HG03439 (cell line): ENCODE measurements around the gene GRHPR.

Source experiments
- ATAC-seq: cut with Tn5 transposase; IDR thresholded peaks from one replicate; pipeline ENCODE4 v1.9.1; 2021; ENCODE audit warnings: mild to moderate bottlenecking, moderate library complexity; ENCODE audit not compliant: unreplicated experiment

The GRHPR gene

DNA sequence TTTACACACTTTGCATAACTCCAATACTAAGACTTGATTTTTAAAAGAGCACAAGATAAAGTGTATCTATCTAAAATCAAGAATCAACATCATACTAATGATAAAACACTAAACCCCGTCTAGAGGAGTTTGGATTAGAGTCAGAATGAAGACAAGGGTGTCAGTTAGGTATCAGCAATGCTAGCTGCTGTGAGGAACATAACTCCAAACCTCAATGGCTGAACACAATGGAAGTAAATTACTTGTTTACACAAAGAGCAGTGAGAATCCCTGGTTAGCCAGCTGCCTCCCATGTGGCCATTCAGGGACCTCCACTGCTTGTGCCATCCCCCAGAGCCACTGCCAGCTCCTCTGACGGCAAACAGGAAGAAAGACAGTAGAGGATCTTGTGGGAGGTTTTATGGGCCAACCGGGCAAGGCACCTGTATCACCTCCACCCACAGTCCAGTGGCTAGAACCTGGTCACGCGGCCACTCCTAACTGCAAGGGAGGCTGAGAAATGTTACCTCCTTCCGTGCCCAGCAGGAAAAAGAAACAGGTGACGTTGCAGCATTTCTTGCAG, 24.0 kb upstream of the GRHPR start:
- no peak for ATAC-seq

DNA sequence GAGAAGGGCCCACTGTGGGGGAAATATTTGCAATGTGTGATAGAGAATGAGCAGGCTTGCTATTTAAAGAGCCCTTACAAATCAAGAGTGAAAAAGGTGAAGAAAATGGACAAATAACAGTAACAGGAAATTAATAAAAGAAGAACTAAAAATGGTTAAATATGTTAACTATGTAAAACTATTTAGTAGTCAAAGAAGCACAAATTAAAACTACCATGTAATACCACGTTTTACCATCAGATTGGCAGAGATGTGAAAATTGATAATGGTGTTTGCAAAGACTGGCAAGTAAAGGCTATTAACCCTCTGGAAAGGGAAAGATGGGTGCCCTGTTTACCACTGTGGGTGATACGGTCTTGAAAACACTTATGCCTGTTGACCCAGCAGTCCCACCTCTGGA, 23.2 kb upstream of the GRHPR start:
- ATAC-seq, result no peak

DNA sequence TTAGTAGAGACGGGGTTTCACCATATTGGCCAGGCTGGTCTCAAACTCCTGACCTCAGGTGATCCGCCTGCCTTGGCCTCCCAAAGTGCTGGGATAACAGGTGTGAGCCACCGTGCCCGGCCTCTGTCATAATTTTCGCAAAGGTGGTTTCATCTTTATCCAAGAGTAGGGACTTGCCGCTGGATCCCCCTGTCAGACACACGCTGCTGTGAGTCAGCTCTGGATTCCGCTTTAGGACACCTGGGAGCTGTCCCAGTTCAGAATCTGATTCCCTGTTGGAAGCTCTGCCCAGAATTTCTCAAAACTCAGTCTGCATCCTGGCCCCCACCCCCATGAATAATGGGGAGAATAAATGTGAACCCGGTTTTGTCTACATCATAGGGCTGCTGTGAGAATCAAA, 17.9 kb upstream of the GRHPR start:
- no peak for ATAC-seq

DNA sequence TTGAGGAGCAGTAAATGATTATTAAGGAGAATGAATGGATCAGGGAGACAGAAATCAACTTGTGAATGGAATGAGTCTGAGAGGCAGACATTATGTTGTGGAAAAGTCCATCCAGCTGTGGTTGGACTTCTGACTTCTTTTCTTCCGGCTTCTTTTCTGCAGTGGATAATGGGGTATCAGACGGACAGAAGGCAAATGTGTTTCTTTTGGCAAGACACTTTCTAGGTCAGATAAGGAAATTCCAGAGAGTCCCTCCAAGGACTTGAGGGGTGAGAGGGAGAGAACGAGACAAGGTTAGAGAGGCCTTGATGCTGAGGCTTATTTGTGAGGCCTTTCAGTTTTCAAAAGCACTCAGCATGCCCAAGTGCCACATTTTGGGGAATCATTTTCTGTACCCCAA, 17.1 kb upstream of the GRHPR start:
- no peak for ATAC-seq

DNA sequence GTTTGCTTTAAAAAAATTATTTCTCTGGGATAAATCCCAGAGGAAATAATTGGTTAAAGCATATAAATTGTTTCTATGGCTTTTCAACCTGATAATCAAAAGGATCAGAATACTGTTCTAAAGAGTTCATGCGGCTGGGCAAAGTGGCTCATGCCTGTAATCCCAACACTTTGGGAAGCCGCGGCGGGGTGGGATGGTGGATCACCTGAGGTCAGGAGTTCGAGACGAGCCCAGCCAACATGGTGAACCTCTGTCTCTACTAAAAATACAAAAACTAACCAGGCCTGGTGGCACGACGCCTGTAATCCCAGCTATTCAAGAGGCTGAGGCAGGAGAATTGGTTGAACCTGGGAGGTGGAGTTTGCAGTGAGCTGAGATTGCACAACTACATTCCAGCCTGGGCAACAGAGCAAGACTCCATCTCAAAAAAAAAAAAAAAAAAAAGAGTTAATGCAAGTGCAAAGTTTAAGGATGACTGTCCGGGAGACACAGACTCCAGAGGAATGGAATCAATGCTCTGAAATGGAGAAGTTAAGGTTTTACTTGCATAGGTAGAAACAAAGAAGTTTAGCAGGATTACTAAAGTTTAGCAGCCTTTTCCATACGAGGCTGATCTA, 16.6 kb upstream of the GRHPR start:
- ATAC-seq, result no peak

DNA sequence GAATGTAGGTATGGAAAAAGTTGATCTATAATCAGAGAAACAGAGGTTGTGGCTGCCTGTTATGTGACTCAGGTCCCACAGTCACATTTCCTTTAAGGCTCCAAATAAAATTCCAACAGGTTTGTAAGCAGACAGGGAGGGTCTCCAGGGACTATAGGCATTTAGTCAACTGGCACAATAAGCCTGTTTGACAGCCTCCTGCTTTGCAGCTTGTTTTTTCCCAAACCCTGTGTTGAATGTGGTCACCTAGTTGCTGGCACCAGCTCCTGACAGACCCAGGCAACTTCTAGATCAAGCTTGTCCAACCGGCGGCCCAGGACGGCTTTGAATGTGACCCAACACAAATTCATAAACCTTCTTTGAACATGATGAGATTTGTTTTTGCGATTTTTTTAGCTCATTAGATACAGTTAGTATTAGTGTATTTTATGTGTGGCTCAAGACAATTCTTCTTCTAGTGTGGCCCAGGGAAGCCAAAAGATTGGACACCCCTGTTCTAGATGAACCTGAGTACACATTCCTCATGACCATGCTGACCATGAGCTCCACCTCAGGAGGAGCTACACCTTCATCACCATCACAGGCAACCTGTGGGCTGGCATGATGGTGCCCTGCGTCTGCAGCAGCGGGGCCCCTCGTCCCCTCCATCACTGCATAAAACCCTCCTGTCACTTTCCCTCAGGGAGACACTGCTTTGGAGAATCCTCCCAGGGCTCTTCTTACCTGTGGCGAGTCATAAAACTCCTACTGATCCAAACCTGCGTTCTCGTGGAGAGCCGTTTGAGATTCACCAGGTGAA, 15.7 kb upstream of the GRHPR start:
- no peak for ATAC-seq

DNA sequence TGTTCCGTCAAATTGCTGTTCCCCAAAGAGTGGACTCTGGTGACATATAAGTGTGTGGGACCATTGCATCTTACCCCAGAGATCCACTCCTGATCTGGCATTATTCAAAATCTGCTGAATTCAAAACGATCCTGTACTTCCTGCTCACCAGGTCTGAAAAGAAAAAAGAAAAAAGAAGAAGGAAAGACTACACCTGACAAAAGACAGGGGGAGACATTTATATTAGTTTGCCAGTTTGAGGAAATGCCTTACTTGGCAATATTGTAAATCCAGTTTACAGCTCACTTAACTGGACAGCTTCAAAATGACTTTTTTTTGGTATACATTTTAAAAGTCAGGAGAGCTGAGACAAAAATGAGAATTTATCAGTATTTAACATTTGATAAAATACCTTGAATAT, 15.0 kb upstream of the GRHPR start:
- ATAC-seq, result no peak

DNA sequence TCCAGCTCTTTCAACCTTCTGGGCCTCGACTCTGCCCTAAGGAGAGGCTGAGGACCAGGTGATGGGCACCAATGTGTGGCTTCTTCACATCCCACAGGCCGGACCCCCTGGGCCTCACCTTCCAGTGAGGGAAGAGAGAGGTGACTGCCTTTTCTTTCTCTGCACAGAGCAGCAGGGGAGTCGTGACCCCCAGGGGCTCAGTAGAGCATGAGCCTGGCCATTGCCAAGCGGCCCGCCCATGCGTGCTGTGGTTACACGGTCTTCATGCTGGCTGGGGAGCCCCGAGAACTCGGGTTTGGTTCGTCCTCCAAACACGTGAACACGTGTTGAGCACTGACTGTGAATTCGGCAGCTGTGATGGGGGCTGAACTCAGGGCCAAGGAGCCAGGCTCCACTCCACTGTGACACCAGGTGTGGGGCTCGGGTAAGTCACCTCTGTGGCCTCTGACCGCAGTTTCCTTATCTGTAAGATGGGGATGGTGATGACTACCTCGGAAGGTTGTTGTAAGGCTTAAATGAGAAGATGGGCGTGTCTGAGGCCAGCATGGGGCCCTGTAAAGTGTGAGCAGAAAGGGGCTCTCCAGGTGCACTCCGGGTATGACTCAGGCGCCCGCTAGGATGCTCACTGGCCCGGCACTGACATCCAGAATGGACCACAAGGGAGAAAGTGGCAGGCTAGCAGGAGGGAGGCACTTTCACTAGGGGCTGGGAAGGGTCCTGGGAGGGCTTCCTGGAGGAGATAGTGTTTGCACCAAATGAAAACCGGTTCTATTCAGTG, 13.4 kb upstream of the GRHPR start:
- peak; percentile 86 for ATAC-seq

DNA sequence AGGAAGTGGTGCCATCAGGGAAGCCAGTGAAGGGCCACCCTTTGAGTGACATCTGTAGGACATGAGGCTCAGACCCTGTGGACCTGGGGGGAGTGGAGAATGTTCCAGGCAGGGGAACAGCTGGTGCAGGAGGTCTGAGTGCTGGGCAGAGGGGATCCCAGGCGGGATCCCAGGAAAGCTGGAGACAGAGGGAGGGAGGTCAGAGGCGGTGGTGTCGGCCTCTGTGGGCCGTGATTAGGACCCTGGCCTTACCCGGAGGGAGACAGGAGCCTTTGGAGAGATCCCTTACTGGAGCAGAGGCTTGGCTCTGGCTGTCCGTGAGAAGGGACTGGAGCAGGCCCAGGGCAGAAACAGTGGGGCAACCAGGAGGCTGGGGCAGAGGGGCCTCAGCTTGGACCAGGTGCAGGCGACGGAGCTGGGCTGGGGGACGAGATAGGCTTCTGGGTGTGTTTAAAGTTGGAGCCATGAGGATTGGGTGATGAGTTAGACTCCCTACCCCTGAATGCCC, 12.1 kb upstream of the GRHPR start:
- ATAC-seq, result no peak

DNA sequence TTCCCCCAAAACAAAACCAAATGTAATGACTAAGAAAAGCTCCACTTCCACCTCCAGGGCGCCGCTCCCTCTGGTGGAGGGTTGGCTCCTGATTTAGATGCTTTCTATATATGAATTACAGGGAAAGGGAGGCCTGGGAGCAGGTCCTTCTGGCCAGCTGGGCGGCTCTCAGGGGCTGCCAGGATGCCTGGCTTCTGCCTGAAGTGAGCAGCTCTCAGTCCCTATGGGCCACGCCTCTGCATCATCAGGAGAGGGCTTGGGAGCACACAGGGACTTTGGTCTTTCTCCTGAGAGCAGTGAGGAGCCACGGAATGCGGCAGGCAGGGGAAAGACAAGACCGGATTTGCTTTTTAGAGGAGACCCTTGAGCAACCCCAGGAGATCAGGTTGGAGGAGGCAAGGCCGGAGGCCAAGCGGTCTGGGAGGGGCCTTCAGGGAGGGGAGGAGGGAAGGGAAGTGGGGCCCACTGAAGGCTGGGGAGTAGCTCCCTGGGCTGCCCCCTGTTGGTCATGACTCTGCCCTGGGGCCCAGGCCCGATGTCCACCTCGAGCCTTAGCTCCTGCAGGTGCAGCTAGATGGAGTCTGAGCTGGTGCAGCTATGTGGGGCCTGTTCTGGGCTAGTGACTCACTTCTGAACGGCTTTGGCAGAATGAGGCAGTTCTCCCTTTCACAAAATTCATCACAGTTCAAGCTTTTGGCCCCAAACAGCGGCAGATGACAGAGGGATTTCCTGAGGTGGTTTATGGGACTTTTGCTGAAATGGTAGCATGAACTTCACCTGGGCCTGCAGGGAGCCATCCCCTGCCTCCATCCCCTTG, 11.3 kb upstream of the GRHPR start:
- no peak for ATAC-seq

DNA sequence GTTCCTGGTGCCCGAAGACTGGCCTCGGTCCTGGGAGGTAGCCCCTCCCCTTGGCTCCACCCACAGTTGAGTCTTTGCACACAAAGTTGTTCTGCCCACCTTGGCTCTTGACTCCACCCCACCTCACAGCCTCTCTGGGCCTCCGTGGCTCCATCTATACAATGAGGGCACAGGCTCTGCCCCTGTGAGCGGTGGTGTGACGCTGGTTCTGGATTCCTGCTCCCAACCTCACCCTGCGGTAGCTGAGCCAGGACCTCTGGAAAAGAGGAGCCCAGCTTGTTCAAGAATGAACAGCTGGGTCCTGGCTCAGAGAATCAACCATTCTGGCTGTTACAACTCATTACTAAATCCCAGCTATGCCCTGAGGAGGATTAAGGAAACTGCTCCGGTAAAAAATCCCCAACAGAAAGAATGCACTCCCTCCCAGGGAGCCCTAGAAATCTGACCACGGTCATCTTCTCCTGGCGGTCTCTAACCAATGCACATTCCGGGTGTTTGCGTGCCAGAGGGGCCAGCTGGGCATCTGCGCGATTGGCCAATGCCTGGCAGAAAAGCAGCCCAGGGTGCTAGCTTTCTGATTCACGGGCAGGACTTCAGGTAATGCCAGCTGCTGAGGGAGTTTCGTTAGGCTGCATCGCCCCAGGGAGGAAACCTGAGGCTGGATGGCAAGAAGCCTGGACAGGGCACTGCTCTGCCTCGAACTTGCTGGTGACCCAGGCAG, 9.9 kb upstream of the GRHPR start:
- ATAC-seq, result no peak

DNA sequence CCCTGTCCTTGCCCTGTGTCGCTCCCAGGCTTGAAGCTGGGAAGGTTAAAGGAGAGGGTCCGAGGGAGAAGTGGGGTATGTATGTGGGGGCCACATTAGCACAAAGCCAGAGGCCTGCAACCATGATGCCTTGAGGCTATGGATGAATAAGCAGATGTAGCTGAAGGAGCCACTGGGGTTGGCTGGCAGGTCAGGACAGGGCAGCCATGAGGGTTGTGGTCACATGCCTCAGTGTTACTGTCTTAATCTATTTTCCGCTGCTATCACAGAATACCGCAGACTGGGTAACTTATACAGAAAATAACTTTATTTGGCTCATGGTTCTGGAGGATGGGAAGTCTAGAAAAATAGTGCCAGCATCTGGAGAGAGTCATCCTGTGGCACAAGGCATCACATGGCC, 9.2 kb upstream of the GRHPR start:
- no peak for ATAC-seq

DNA sequence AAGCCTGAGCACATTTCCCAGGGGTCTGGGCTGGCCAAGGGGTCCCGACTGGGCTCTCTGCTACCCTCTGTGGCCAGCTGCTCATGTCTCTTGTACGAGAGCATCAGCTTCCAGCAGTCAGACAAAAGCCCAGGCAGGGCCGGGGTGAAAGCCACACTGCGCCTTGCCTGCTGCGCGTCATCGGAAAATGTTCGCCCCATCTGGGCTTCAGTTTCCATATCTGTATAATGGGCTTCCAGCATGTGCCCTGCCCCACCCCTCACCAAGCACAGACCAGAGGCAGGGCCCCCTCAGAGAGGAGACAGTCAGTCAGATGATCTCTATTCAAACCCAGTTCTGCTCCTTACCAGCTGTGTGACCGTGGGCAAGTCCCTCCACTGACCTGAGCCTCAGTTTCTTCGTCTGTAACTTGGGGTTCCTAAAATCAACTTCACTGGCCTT, 8.0 kb upstream of the GRHPR start:
- ATAC-seq, result no peak

DNA sequence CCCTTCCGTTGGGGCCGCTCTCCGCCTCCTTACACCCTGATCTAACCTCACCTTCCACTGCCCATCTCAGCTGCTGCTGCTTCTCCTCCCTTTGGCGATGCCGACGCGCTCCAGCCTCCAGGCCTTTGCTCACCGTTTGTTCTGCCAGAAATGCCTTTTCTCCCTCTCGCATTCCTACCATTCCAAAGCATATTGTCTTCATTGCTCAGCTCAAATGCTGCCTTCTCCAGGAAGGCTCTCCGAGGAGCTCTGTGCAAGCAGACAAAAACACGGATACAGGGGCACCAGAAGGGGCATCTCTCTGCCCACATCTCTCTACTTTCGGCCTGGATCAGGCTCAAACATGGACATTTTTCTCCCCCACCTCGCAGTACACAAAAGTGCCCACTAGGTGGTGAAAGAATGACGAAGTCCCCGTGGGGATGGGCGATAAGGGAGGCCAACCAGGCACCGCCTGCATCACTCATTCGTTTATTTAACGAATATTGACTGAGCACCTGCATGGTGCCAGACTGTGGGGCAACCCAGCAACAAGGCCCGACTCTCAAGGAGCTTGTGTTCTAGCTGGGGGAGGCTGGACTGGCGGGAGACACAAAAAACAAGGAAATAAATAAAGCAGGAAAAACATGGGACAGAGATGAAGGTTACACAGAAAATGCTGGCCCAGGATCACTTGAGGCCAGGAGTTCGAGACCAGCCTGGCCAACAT, 7.3 kb upstream of the GRHPR start:
- ATAC-seq, result no peak

DNA sequence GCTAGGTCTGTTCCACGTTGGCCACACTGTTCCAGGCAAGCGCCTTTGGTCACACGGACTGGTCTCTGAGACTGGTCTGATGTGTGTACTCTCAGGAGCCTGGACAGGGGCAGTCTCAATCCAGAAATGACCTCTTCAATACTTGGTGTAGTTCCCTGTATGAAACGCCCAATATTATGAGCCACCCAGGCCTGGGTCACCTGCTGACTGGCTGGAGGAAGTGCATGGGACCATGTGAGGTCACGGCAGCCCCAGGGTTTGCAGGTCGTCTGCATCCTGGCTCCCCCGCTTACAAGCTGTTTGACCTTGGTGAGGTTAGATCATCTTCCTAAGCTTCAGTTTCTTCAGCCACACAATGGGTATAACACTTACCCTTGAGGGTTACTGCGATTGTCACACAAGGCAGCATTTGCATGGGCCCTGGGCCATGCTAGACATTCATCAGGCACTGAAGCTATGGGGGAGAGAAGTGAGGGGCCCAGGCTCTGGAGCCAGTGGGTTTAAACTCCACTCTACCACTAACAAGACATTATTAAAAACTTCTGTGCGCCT, 5.2 kb upstream of the GRHPR start:
- no peak for ATAC-seq

DNA sequence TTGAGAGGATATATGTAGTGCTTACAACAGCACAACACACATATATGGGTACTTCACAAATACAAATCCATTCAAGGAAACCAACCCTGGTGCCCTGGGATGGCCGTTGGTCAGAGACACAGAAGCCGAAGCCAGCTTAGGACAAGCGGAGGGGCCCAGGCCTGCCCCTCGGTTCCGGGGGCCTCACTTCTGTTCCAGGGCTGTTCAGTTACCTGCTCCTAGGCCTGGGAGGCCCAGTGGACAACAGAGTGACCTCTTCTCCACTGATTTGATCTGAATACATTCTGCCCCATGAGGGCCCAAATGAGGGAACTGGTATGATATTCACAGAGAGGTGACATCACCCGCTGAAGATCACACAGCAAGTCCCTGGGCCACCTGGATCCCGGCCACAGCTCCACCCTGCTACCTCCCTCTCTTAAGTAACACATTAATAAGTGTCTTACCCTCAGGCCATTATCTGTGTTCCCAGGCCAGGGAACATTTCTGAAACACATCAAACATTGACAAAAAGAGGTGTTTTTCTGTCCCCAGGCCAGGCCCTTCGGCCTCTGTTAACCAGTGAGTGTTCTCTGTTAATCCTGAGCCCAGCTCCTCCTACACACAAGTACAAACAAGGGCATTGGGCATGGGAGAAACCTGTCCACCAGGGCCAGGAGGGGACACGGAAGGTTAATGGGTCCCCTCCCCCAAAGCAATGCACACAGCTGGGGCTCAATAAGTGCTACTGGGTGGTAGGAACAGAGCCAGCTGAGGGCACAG, 4.5 kb upstream of the GRHPR start:
- no peak for ATAC-seq

DNA sequence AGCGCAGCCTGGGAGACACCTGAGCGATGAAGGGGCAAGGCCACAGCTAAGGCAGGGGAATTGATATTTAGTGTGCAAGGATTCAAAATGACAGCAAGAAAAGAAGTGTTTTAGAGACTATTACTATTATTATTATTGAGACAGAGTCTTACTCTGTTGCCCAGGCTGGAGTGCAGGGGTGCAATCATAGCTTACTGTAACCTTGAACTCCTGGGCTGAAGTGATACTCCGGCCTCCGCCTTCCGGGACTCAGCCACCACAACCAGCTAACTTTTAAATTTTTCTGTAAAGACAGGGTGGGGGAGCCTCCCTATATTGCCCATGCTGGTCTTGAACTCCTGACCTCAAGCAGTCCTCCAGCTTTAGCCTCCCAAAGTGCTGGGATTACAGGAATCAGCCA, 3.3 kb upstream of the GRHPR start:
- ATAC-seq, result no peak
